GM12892 (cell line): ENCODE results near the gene RFTN1.

Experiments
- POLR2A ChIP-seq: IDR thresholded peaks from 2 replicates; pipeline ENCODE4 v1.6.1; 2011; ENCODE audit warnings: low read depth, low read length, control low read depth
- POLR2AphosphoS5 ChIP-seq: IDR thresholded peaks from 2 replicates; pipeline ENCODE4 v1.6.1; 2011; ENCODE audit warnings: low read depth, low read length, control low read depth

DNA sequence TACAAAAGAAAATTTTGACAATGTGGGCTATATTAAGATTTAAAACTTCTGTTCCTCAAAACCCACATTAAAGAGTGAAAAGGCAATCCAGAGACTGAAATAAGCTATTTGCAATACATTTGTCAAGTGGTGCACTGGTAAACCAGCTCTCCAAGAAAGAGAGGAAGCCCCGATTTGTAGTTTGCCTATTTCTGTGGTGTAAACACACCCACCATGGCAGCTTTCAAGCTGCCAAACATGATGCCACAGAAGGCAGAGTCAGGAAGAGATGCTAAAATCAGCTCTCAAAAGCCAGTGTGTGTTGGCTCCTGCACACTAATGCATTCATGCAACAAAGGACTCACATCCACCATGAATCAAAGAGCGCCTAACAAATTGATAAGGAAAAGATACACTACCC is 17.5 kb downstream of the RFTN1 start:
- TF ChIP-seq POLR2AphosphoS5 (no peak), POLR2A (no peak; the same call in 1 of the 2 replicates)
